ENCODE results near the gene WDR75.

Gene WDR75

GRCh38 chr2:189488008-189488310 lies 46.7 kb downstream of the WDR75 start:
- Histone ChIP-seq H3K9me3 (ENCODE audit: control insufficient read depth, insufficient read depth, low read length) (no peaks in the 10 kb centered on the region), H3K4me3 (ENCODE audit: low read length) (no peak overlapping the region), H3K27me3 (ENCODE audit: control insufficient read depth, insufficient read depth, low read length) (no peaks in the 10 kb centered on the region), H3K4me1 (ENCODE audit: control insufficient read depth, insufficient read depth, low read length) (no peaks in the 10 kb centered on the region), H3K27ac (ENCODE audit: low read length) (no peak overlapping the region), H3K36me3 (ENCODE audit: control insufficient read depth, insufficient read depth, low read length) (no peaks in the 10 kb centered on the region)
- DNase-seq (ENCODE audit: low read depth, low spot score): no peak
- no CpG with 5 or more reads among the region's 1 CpG for WGBS (ENCODE audit: insufficient coverage, insufficient read length)

DNA sequence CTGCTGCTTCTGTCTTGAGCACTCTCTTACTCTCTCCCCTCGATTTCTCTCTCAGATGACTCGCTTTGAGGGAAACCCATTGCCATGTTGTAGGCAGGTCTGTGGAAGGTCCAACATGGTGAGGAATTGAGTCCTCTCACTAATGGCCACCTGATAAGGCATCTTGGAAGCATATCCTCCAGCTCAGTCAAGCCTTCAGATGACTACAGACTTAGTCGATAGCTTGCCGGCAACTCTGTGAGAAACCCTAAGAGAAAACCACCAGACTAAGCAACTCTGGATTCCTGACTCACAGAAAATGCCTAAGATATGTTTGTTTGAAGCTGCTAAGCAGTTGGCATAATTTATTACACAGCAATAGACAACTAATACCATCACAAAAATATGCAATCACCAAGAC lies 51.2 kb downstream of the WDR75 start:
- Histone ChIP-seq H3K9me3 (ENCODE audit: control insufficient read depth, insufficient read depth, low read length) (no peaks in the 10 kb centered on the region), H3K4me1 (ENCODE audit: control insufficient read depth, insufficient read depth, low read length) (no peaks in the 10 kb centered on the region), H3K27me3 (ENCODE audit: control insufficient read depth, insufficient read depth, low read length) (no peaks in the 10 kb centered on the region), H3K36me3 (ENCODE audit: control insufficient read depth, insufficient read depth, low read length) (no peaks in the 10 kb centered on the region), H3K4me3 (ENCODE audit: low read length) (no peak overlapping the region), H3K27ac (ENCODE audit: low read length) (no peak overlapping the region)
- no peak for DNase-seq (ENCODE audit: low read depth, low spot score)
- no CpG with 5 or more reads among the region's 4 CpGs for WGBS (ENCODE audit: insufficient coverage, insufficient read length)

DNA sequence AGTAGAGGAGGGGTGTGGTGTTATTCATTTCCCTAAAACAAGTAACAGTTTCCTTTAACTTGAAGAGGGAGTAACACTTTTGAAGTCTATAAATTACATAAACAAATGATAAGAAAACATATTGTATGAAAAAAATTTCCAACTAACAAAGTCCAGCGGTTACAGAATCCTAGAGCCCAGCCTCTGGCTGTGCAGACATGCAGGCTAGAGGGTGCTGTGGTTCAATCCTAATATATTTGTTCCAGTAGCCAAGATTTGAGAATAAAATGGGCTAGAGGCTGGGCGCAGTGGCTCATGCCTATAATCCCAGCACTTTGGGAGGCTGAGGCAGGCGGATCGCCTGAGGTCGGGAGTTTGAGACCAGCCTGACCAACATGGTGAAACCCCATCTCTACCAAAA lies 56.9 kb downstream of the WDR75 start:
- no CpG with 5 or more reads among the region's 5 CpGs for WGBS (ENCODE audit: insufficient coverage, insufficient read length)
- H3K4me1 ChIP-seq (ENCODE audit: control insufficient read depth, insufficient read depth, low read length): no peaks in the 10 kb centered on the region
- H3K27me3 ChIP-seq (ENCODE audit: control insufficient read depth, insufficient read depth, low read length): no peaks in the 10 kb centered on the region
- no peak overlapping the region for H3K4me3 ChIP-seq (ENCODE audit: low read length)
- no peaks in the 10 kb centered on the region for H3K9me3 ChIP-seq (ENCODE audit: control insufficient read depth, insufficient read depth, low read length)
- H3K36me3 ChIP-seq (ENCODE audit: control insufficient read depth, insufficient read depth, low read length): no peaks in the 10 kb centered on the region
- H3K27ac ChIP-seq (ENCODE audit: low read length): no peak overlapping the region
- DNase-seq (ENCODE audit: low read depth, low spot score): no peak

- no peaks in the 10 kb centered on the region for H3K9me3 ChIP-seq (ENCODE audit: control insufficient read depth, insufficient read depth, low read length)
Observed at GRCh38 chr2:189499137-189499536, 57.9 kb downstream of the WDR75 start.

DNA sequence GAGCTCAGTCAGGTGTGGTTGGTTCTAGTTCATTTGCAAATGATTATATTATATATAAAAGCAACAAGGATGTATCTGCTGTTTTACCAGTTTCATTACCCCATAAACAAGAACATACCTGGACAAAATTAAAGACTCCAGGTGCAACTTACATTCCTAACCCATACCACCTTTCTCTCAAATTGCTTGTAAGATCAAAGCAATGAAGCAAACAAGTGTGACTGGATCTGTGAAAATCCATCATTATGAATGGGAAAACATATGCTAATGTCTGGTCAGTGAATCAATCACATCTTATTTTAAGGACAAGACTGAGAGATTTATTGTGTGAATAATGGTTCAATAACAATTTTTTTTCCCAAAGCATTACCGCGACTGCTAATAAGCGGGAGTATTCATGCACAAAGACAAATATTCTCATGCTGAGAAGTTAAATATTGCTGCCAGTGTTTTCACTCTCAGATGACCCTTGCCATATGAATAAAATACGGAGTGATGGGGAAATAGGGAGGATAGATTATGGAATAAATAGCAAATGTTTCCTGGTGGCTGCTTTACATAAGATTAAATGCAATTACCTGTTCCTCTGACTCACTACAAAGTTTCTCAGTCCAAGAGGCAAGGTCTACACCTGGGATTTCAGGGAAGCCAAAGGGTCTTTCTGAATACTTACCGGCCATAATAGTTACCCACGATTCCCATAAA lies 59.3 kb downstream of the WDR75 start:
- DNase-seq (ENCODE audit: low read depth, low spot score): no peak
- no CpG with 5 or more reads among the region's 6 CpGs for WGBS (ENCODE audit: insufficient coverage, insufficient read length)
- no peak overlapping the region for H3K27ac ChIP-seq (ENCODE audit: low read length)
- no peaks in the 10 kb centered on the region for H3K4me1 ChIP-seq (ENCODE audit: control insufficient read depth, insufficient read depth, low read length)
- H3K36me3 ChIP-seq (ENCODE audit: control insufficient read depth, insufficient read depth, low read length): no peaks in the 10 kb centered on the region
- H3K4me3 ChIP-seq (ENCODE audit: low read length): no peak overlapping the region
- H3K9me3 ChIP-seq (ENCODE audit: control insufficient read depth, insufficient read depth, low read length): no peaks in the 10 kb centered on the region
- H3K27me3 ChIP-seq (ENCODE audit: control insufficient read depth, insufficient read depth, low read length): no peaks in the 10 kb centered on the region

More at GRCh38 chr2:189499137-189499536, 57.9 kb downstream of the WDR75 start:
- DNase-seq (ENCODE audit: low read depth, low spot score): no peak
- Histone ChIP-seq H3K27ac (ENCODE audit: low read length) (no peak overlapping the region), H3K27me3 (ENCODE audit: control insufficient read depth, insufficient read depth, low read length) (no peaks in the 10 kb centered on the region), H3K4me3 (ENCODE audit: low read length) (no peak overlapping the region), H3K4me1 (ENCODE audit: control insufficient read depth, insufficient read depth, low read length) (no peaks in the 10 kb centered on the region), H3K36me3 (ENCODE audit: control insufficient read depth, insufficient read depth, low read length) (no peaks in the 10 kb centered on the region)
- 100% methylated on average over 1 of the region's 1 CpG for WGBS (ENCODE audit: insufficient coverage, insufficient read length)

DNA sequence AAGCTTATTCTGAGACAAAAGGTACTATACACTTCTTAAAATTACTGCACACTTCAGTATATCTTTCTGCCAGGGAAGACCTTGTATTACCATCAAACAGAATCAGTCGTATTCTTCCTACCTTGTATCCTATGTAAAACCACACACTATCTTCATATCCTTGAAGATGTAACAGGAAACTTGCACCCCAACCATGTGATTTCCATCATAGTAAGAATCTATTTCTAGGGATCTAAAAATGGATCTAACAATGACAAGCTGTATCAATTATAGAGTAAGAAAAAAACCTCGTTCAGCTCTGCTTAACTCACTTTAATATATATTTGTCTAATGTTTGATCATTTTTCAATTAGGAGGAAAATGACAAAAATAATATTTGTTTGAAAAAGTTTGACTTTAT lies 60.2 kb downstream of the WDR75 start:
- Histone ChIP-seq H3K4me3 (ENCODE audit: low read length) (no peak overlapping the region), H3K4me1 (ENCODE audit: control insufficient read depth, insufficient read depth, low read length) (no peaks in the 10 kb centered on the region), H3K27ac (ENCODE audit: low read length) (no peak overlapping the region), H3K27me3 (ENCODE audit: control insufficient read depth, insufficient read depth, low read length) (no peaks in the 10 kb centered on the region), H3K9me3 (ENCODE audit: control insufficient read depth, insufficient read depth, low read length) (no peaks in the 10 kb centered on the region), H3K36me3 (ENCODE audit: control insufficient read depth, insufficient read depth, low read length) (no peaks in the 10 kb centered on the region)
- no CpG with 5 or more reads among the region's 2 CpGs for WGBS (ENCODE audit: insufficient coverage, insufficient read length)
- no peak for DNase-seq (ENCODE audit: low read depth, low spot score)

GRCh38 chr2:189502714-189503113 lies 61.4 kb downstream of the WDR75 start:
- H3K4me3 ChIP-seq (ENCODE audit: low read length): no peak overlapping the region
- no peaks in the 10 kb centered on the region for H3K4me1 ChIP-seq (ENCODE audit: control insufficient read depth, insufficient read depth, low read length)
- H3K27me3 ChIP-seq (ENCODE audit: control insufficient read depth, insufficient read depth, low read length): no peaks in the 10 kb centered on the region
- no peak overlapping the region for H3K27ac ChIP-seq (ENCODE audit: low read length)
- no peaks in the 10 kb centered on the region for H3K36me3 ChIP-seq (ENCODE audit: control insufficient read depth, insufficient read depth, low read length)
- no peaks in the 10 kb centered on the region for H3K9me3 ChIP-seq (ENCODE audit: control insufficient read depth, insufficient read depth, low read length)
- no CpG with 5 or more reads among the region's 2 CpGs for WGBS (ENCODE audit: insufficient coverage, insufficient read length)
- no peak for DNase-seq (ENCODE audit: low read depth, low spot score)

- Histone ChIP-seq H3K9me3 (ENCODE audit: control insufficient read depth, insufficient read depth, low read length) (no peaks in the 10 kb centered on the region), H3K36me3 (ENCODE audit: control insufficient read depth, insufficient read depth, low read length) (no peaks in the 10 kb centered on the region), H3K27ac (ENCODE audit: low read length) (no peak overlapping the region), H3K4me1 (ENCODE audit: control insufficient read depth, insufficient read depth, low read length) (no peaks in the 10 kb centered on the region), H3K27me3 (ENCODE audit: control insufficient read depth, insufficient read depth, low read length) (no peaks in the 10 kb centered on the region), H3K4me3 (ENCODE audit: low read length) (no peak overlapping the region)
- DNase-seq (ENCODE audit: low read depth, low spot score): no peak
- no CpG with 5 or more reads among the region's 5 CpGs for WGBS (ENCODE audit: insufficient coverage, insufficient read length)
Observed at GRCh38 chr2:189504238-189504637, 63.0 kb downstream of the WDR75 start.

GRCh38 chr2:189505492-189505891 lies 64.2 kb downstream of the WDR75 start:
- DNase-seq (ENCODE audit: low read depth, low spot score): no peak
- H3K27me3 ChIP-seq (ENCODE audit: control insufficient read depth, insufficient read depth, low read length): no peaks in the 10 kb centered on the region
- H3K27ac ChIP-seq (ENCODE audit: low read length): no peak overlapping the region
- no peaks in the 10 kb centered on the region for H3K4me1 ChIP-seq (ENCODE audit: control insufficient read depth, insufficient read depth, low read length)
- WGBS (ENCODE audit: insufficient coverage, insufficient read length): 100% methylated on average over 1 of the region's 2 CpGs
- H3K4me3 ChIP-seq (ENCODE audit: low read length): no peak overlapping the region
- no peaks in the 10 kb centered on the region for H3K9me3 ChIP-seq (ENCODE audit: control insufficient read depth, insufficient read depth, low read length)
- H3K36me3 ChIP-seq (ENCODE audit: control insufficient read depth, insufficient read depth, low read length): no peaks in the 10 kb centered on the region

GRCh38 chr2:189506514-189506976 lies 65.3 kb downstream of the WDR75 start:
- H3K36me3 ChIP-seq (ENCODE audit: control insufficient read depth, insufficient read depth, low read length): no peaks in the 10 kb centered on the region
- no peak overlapping the region for H3K4me3 ChIP-seq (ENCODE audit: low read length)
- no peak overlapping the region for H3K27ac ChIP-seq (ENCODE audit: low read length)
- no CpG with 5 or more reads among the region's 3 CpGs for WGBS (ENCODE audit: insufficient coverage, insufficient read length)
- no peaks in the 10 kb centered on the region for H3K4me1 ChIP-seq (ENCODE audit: control insufficient read depth, insufficient read depth, low read length)
- DNase-seq (ENCODE audit: low read depth, low spot score): no peak
- no peaks in the 10 kb centered on the region for H3K9me3 ChIP-seq (ENCODE audit: control insufficient read depth, insufficient read depth, low read length)
- no peaks in the 10 kb centered on the region for H3K27me3 ChIP-seq (ENCODE audit: control insufficient read depth, insufficient read depth, low read length)

GRCh38 chr2:189511210-189511959 lies 70.1 kb downstream of the WDR75 start:
- no CpG with 5 or more reads among the region's 2 CpGs for WGBS (ENCODE audit: insufficient coverage, insufficient read length)
- Histone ChIP-seq H3K27me3 (ENCODE audit: control insufficient read depth, insufficient read depth, low read length) (no peaks in the 10 kb centered on the region), H3K36me3 (ENCODE audit: control insufficient read depth, insufficient read depth, low read length) (no peaks in the 10 kb centered on the region), H3K27ac (ENCODE audit: low read length) (no peak overlapping the region), H3K4me3 (ENCODE audit: low read length) (no peak overlapping the region), H3K9me3 (ENCODE audit: control insufficient read depth, insufficient read depth, low read length) (no peaks in the 10 kb centered on the region; the same call in 1 of the 2 replicates), H3K4me1 (ENCODE audit: control insufficient read depth, insufficient read depth, low read length) (no peaks in the 10 kb centered on the region)
- DNase-seq (ENCODE audit: low read depth, low spot score): no peak
